Natural killer cell (primary cell): ENCODE data around the gene INSL3. TPM values are rescaled to one million over a fixed set of nuclear protein-coding genes. Genes with fewer than 3 reads are reported as not detected.
A peak's percentile ranks its signal among the peaks of the same experiment; 100 is the strongest.

ENCODE experiments used
- ATAC-seq, 3 donors: fragments of 150-1000 bp in 2 of 3; fragments of 200-7000 bp in 1 of 3; cut with Tn5 transposase; 1 replicate in 1 of 3; 2 replicates in 2 of 3; pipeline ENCODE4 v1.10.0; 2021; ENCODE audit warnings: mild to moderate bottlenecking in 2 of 3, moderate library complexity in 2 of 3
- DNase-seq, 2 donors: peaks; one replicate each; pipeline versions ENCODE4 v3.0.0 to v3.0.0-alpha.2; 2013 to 2021; ENCODE audit warnings: mixed read lengths in 1 of 2
- H3K27ac ChIP-seq: one replicate; pipeline ENCODE4 v1.5.1; 2013; ENCODE audit warnings: mild to moderate bottlenecking, low read length
- H3K27me3 ChIP-seq: one replicate; pipeline ENCODE4 v1.6.1; 2013; ENCODE audit warnings: low read length; ENCODE audit not compliant: control insufficient read depth, insufficient read depth
- H3K36me3 ChIP-seq: one replicate; pipeline ENCODE4 v1.6.1; 2013; ENCODE audit warnings: low read length; ENCODE audit not compliant: control insufficient read depth, insufficient read depth
- H3K4me1 ChIP-seq: one replicate; pipeline ENCODE4 v1.6.1; 2013; ENCODE audit warnings: low read length; ENCODE audit not compliant: control insufficient read depth, insufficient read depth
- H3K4me3 ChIP-seq: one replicate; pipeline ENCODE4 v1.5.1; 2013; ENCODE audit warnings: low read length
- H3K9me3 ChIP-seq: one replicate; pipeline ENCODE4 v1.6.1; 2013; ENCODE audit warnings: low read length; ENCODE audit not compliant: control insufficient read depth, insufficient read depth
- H3K27ac Mint-ChIP-seq, 2 donors: one replicate each; pipeline ENCODE4 v1.8.0; 2022; ENCODE audit warnings: mild to moderate bottlenecking in 2 of 2, mixed read lengths in 2 of 2, moderate library complexity in 1 of 2
- H3K27me3 Mint-ChIP-seq, 2 donors: one replicate each; pipeline ENCODE4 v1.8.0; 2022; ENCODE audit warnings: low read depth in 2 of 2, mixed read lengths in 2 of 2
- H3K36me3 Mint-ChIP-seq: one replicate; pipeline ENCODE4 v1.8.0; 2022; ENCODE audit warnings: mixed read lengths
- H3K4me1 Mint-ChIP-seq, 2 donors: one replicate each; pipeline ENCODE4 v1.8.0; 2022; ENCODE audit warnings: mixed read lengths in 2 of 2
- H3K4me3 Mint-ChIP-seq: one replicate; pipeline ENCODE4 v1.8.0; 2022; ENCODE audit warnings: mild to moderate bottlenecking, moderate library complexity, mixed read lengths
- H3K9me3 Mint-ChIP-seq, 2 donors: one replicate each; pipeline ENCODE4 v1.8.0; 2022; ENCODE audit warnings: mixed read lengths in 2 of 2
- WGBS: methylation state at CpG from one replicate; pipeline ENCODE4 v1.1.7; 2013; ENCODE audit warnings: missing lambda C conversion rate; ENCODE audit not compliant: insufficient coverage; 5-methylcytosine and 5-hydroxymethylcytosine counted together
- intact Hi-C: fragments of 100-400 bp; cut with micrococcal nuclease; formaldehyde crosslinking; loops from one replicate; pipeline ENCODE4 v1.14.2; 2022
- total RNA-seq, 4 donors: library from RNA; stranded (reverse); fragments of 120-200 nt in 1 of 4; gene quantifications; one replicate each; pipeline versions ENCODE4 v1.2.3 to v1.2.4, GENCODE V29; 2013 to 2022
- TF ChIP-seq, protein P1 (sequence below): fragments of 200-600 bp; IDR thresholded peaks from one replicate; pipeline ENCODE4 v1.8.0; 2022; ENCODE audit warnings: antibody characterized with exemption

The INSL3 gene
- total RNA-seq, 3 donors from 2014 or later (not counting 1 experiment from before 2014, with no cell fraction given), result 1.5 to 2.9 (median 1.7) TPM

- Histone ChIP-seq H3K36me3 (peaks cover 50% of the 10 kb centered on the region), H3K9me3 (no peaks in the 10 kb centered on the region), H3K27me3 (no peaks in the 10 kb centered on the region), H3K4me3 (no peak overlapping the region), H3K4me1 (peaks cover 55% of the 10 kb centered on the region), H3K27ac (no peak overlapping the region)
- TF ChIP-seq, protein P1, sequence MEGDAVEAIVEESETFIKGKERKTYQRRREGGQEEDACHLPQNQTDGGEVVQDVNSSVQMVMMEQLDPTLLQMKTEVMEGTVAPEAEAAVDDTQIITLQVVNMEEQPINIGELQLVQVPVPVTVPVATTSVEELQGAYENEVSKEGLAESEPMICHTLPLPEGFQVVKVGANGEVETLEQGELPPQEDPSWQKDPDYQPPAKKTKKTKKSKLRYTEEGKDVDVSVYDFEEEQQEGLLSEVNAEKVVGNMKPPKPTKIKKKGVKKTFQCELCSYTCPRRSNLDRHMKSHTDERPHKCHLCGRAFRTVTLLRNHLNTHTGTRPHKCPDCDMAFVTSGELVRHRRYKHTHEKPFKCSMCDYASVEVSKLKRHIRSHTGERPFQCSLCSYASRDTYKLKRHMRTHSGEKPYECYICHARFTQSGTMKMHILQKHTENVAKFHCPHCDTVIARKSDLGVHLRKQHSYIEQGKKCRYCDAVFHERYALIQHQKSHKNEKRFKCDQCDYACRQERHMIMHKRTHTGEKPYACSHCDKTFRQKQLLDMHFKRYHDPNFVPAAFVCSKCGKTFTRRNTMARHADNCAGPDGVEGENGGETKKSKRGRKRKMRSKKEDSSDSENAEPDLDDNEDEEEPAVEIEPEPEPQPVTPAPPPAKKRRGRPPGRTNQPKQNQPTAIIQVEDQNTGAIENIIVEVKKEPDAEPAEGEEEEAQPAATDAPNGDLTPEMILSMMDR, result no peak
- DNase-seq (no peak), ATAC-seq (no peak)
- Mint-ChIP-seq H3K4me3 (no peak overlapping the region), H3K27me3 (no peaks in the 10 kb centered on the region), H3K36me3 (no peaks in the 10 kb centered on the region), H3K9me3 (no peaks in the 10 kb centered on the region), H3K27ac (peak overlapping the region; percentile 31 to 76), H3K4me1 (peaks cover 11 to 50% of the 10 kb centered on the region in 2 donors)
- intact Hi-C loops, result no loop called here
- WGBS, result 95% methylated on average over 9 of the region's 9 CpGs
These were observed 22.0 kb upstream of the INSL3 start for GRCh38 chr19:17843292-17843827.

- no peak overlapping the region for H3K27ac ChIP-seq
- WGBS, result 95% methylated on average over 20 of the region's 20 CpGs
- H3K9me3 ChIP-seq, result no peaks in the 10 kb centered on the region
- no peak for ATAC-seq
- Mint-ChIP-seq H3K27me3 (no peaks in the 10 kb centered on the region), H3K36me3 (peaks cover 4% of the 10 kb centered on the region), H3K4me1 (peaks cover 6 to 44% of the 10 kb centered on the region in 2 donors), H3K27ac (no peak overlapping the region), H3K9me3 (no peaks in the 10 kb centered on the region), H3K4me3 (no peak overlapping the region)
- H3K36me3 ChIP-seq, result peaks cover 56% of the 10 kb centered on the region
- TF ChIP-seq, protein P1, result no peak
- H3K27me3 ChIP-seq, result no peaks in the 10 kb centered on the region
- intact Hi-C loops, result no loop called here
- H3K4me1 ChIP-seq, result peaks cover 49% of the 10 kb centered on the region
- DNase-seq, result no peak
- no peak overlapping the region for H3K4me3 ChIP-seq
These were observed 21.5 kb upstream of the INSL3 start for GRCh38 chr19:17842663-17843291.

- H3K27ac Mint-ChIP-seq, result peak overlapping the region in 1 of 2 donors; percentile 33
- Histone ChIP-seq H3K4me1 (peaks cover 42% of the 10 kb centered on the region), H3K9me3 (no peaks in the 10 kb centered on the region), H3K4me3 (no peak overlapping the region), H3K27me3 (no peaks in the 10 kb centered on the region), H3K36me3 (peaks cover 62% of the 10 kb centered on the region), H3K27ac (no peak overlapping the region)
- ATAC-seq (peak in 2 of 3 donors; percentile 48 to 57), DNase-seq (peak in 1 of 2 donors; percentile 74)
- H3K36me3 Mint-ChIP-seq, result peaks cover 5% of the 10 kb centered on the region
- intact Hi-C loops, result no loop called here
- no peak overlapping the region for H3K4me3 Mint-ChIP-seq
- no peaks in the 10 kb centered on the region for H3K9me3 Mint-ChIP-seq
- TF ChIP-seq, protein P1, result no peak
- WGBS, result 95% methylated on average over 52 of the region's 56 CpGs
- no peaks in the 10 kb centered on the region for H3K27me3 Mint-ChIP-seq
- H3K4me1 Mint-ChIP-seq, result peaks cover 6 to 41% of the 10 kb centered on the region in 2 donors
These were observed 20.7 kb upstream of the INSL3 start for GRCh38 chr19:17841810-17842662.
